ENCODE results near the gene CPS1.

CPS1 gene

GRCh38 chr2:210681491-210681890 lies 125.1 kb downstream of the CPS1 start:
- no peak for DNase-seq (ENCODE audit: low read depth)

- DNase-seq (ENCODE audit: low read depth): no peak
Measured at GRCh38 chr2:210686401-210686800, 130.0 kb downstream of the CPS1 start.

- DNase-seq (ENCODE audit: low read depth): no peak
Measured at GRCh38 chr2:210687786-210688470, 131.5 kb downstream of the CPS1 start.

GRCh38 chr2:210707900-210708299 lies 151.5 kb downstream of the CPS1 start:
- DNase-seq (ENCODE audit: low read depth): no peak

- no peak for DNase-seq (ENCODE audit: low read depth)
Measured at GRCh38 chr2:210713122-210713521, 156.7 kb downstream of the CPS1 start.

GRCh38 chr2:210715560-210716082 lies 159.2 kb downstream of the CPS1 start:
- no peak for DNase-seq (ENCODE audit: low read depth)

- no peak for DNase-seq (ENCODE audit: low read depth)
Measured at GRCh38 chr2:210718503-210718902, 162.1 kb downstream of the CPS1 start.

GRCh38 chr2:210722092-210722491 lies 165.7 kb downstream of the CPS1 start:
- no peak for DNase-seq (ENCODE audit: low read depth)

GRCh38 chr2:210727549-210727948 lies 171.2 kb downstream of the CPS1 start:
- no peak for DNase-seq (ENCODE audit: low read depth)
